Lung (tissue), 12 donors: Measurements from ENCODE around the gene TACC3. TPM values are rescaled to one million over a fixed set of nuclear protein-coding genes. Genes with fewer than 3 reads are reported as not detected.

Source experiments
- ATAC-seq: fragments of 200-7000 bp; cut with Tn5 transposase; one replicate; pipeline ENCODE4 v1.9.1; 2020; ENCODE audit warnings: moderate number of reproducible peaks; ENCODE audit not compliant: insufficient read depth, low FRiP score
- DNase-seq, 3 donors: peaks; one replicate each; pipeline ENCODE4 v3.0.0-alpha.2; 2013 to 2017
- H3K27ac ChIP-seq, 2 donors: one replicate each; pipeline ENCODE4 v1.5.1; 2013; ENCODE audit warnings: mild to moderate bottlenecking in 2 of 2, moderate library complexity in 2 of 2, control low read depth in 1 of 2, inconsistent platforms in 1 of 2, low read depth in 1 of 2, low read length in 1 of 2
- H3K27me3 ChIP-seq, 3 donors: one replicate each; pipeline ENCODE4 v1.5.1; 2013; ENCODE audit warnings: low read length in 2 of 3; ENCODE audit not compliant: control insufficient read depth in 3 of 3, insufficient read depth in 3 of 3
- H3K36me3 ChIP-seq, 4 donors: one replicate each; pipeline ENCODE4 v1.5.1; 2013; ENCODE audit warnings: low read length in 4 of 4, mild to moderate bottlenecking in 1 of 4, moderate library complexity in 1 of 4; ENCODE audit not compliant: control insufficient read depth in 4 of 4, insufficient read depth in 4 of 4
- H3K4me1 ChIP-seq, 5 donors: one replicate each; pipeline ENCODE4 v1.5.1; 2013; ENCODE audit warnings: low read length in 5 of 5, mild to moderate bottlenecking in 2 of 5, moderate library complexity in 1 of 5; ENCODE audit not compliant: control insufficient read depth in 5 of 5, insufficient read depth in 5 of 5
- H3K4me3 ChIP-seq: one replicate; pipeline ENCODE4 v1.5.1; 2013; ENCODE audit warnings: mild to moderate bottlenecking, control low read depth, moderate library complexity
- H3K9ac ChIP-seq, 2 donors: one replicate each; pipeline ENCODE4 v1.5.1; 2013; ENCODE audit warnings: low read length in 2 of 2, control low read depth in 1 of 2; ENCODE audit not compliant: insufficient read depth in 1 of 2
- H3K9me3 ChIP-seq, 4 donors: one replicate each; pipeline ENCODE4 v1.5.1; 2013; ENCODE audit warnings: low read length in 3 of 4, mild to moderate bottlenecking in 1 of 4, moderate library complexity in 1 of 4; ENCODE audit not compliant: control insufficient read depth in 4 of 4, insufficient read depth in 3 of 4
- CTCF ChIP-seq: IDR thresholded peaks from 2 replicates; pipeline ENCODE4 v1.5.1; 2012; ENCODE audit warnings: mild to moderate bottlenecking; ENCODE audit errors: control extremely low read depth, extremely low read depth
- WGBS, 2 donors: extraction: QIAGEN DNeasy Blood & Tissue Kit; methylation state at CpG; one replicate each; pipeline ENCODE4 v1.1.7; 2013; 5-methylcytosine and 5-hydroxymethylcytosine counted together
- polyA plus RNA-seq, 2 donors: library from polyadenylated mRNA; stranded (reverse); fragments of 200-250 nt; gene quantifications; one replicate each; pipeline ENCODE4 v1.2.1, GENCODE V29; 2013
- total RNA-seq, 2 donors: library from RNA; depleted of rRNA in 1 of 2; stranded (reverse); fragments of >200 nt in 1 of 2; gene quantifications; one replicate each; pipeline ENCODE4 v1.2.1, GENCODE V29; 2014 to 2021
- donor health status: control.
- donor health status: control.
- donor health status: Bipolar disorder and iron deficiency.
- donor health status: healthy.
- donor health status: DM: yes; HTN: yes; CAD: no.

Gene TACC3
- total and polyA plus RNA-seq, 4 donors, result 13.8 to 22.1 (median 18.5) TPM

DNA sequence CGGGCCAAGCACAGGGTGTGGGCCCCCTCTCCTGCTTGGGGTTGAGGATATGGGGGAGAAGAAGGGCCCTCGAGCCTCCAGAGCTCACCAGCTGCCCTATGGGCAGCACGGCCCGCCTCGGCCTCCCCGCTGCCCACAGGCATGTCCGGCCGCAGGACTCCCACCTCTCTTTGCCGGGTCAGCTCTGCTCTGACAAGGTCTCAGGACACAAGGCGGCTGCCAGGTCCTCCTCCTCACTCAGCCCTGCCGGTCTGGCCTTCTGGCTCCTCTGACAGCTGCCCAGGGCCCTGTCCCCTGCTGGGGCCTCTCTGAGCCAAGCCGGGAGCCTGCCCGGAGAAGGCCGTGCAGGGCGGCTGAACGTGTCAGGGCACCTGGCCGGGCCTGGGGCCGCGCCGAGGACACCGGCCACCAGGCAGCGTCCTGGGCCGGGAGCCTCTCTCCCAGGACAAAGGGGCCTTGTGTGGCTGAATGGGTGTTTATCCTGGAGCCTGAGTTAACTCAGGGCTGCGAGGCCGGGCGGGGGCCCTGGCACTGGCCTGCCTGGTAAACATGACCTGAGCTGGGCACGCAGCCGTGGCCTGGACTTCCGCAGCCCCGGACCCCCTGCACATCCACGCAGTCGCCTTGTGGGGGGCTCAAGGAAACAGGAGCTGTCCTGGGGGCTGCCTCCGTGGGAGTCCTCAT lies 25.7 kb downstream of the TACC3 start:
- no peak overlapping the region for H3K27ac ChIP-seq
- DNase-seq (no peak), ATAC-seq (no peak)
- WGBS, 2 donors, result 82 to 86% methylated on average over 31 to 33 of the region's 33 CpGs
- H3K9me3 ChIP-seq, result no peaks in the 10 kb centered on the region
- no peak overlapping the region for H3K4me3 ChIP-seq
- H3K4me1 ChIP-seq, result peaks cover 0 to 14% (median 0%) of the 10 kb centered on the region in 5 donors
- no peak overlapping the region for H3K9ac ChIP-seq
- H3K36me3 ChIP-seq, result peaks cover 0 to 11% (median 0%) of the 10 kb centered on the region in 4 donors
- H3K27me3 ChIP-seq, result no peaks in the 10 kb centered on the region
- no peak for TF ChIP-seq CTCF

GRCh38 chr4:1747603-1747967 lies 26.3 kb downstream of the TACC3 start:
- no peak for DNase-seq
- WGBS, 2 donors, result 85 to 87% methylated on average over 16 of the region's 16 CpGs
- no peak overlapping the region for H3K27ac ChIP-seq

DNA sequence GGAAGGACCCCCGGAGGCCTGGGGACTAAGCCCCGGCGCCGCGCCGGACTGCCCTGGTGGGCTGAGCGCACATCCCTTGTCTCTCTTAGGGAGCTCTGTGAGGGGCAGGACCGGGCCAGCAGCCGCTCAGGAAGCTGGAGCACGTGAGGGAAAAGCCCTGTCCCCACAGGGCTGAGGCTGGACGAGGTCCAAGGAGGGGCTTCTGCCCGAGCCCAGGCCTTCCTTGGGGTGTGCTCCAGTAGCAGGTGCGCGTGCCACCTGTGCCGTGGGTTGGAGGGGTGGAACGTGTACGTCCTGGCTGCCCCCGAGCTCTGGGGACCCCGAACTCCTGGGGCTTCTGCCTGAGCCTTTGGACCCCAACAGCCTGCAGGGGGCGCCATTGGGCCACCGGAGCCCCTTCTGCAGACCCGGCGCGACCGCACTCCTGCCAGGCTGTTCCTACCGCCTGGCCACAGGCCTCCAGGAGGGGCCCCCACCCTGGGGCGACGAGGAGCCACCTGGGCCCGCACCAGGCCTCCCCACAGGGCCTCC lies 27.2 kb downstream of the TACC3 start:
- Histone ChIP-seq H3K4me3 (no peak overlapping the region), H3K9ac (no peak overlapping the region), H3K36me3 (peaks cover 0 to 9% (median 0%) of the 10 kb centered on the region in 4 donors), H3K9me3 (no peaks in the 10 kb centered on the region), H3K27ac (no peak overlapping the region), H3K4me1 (peaks cover 0 to 23% (median 11%) of the 10 kb centered on the region in 5 donors), H3K27me3 (no peaks in the 10 kb centered on the region)
- WGBS, 2 donors, result 2 to 3% methylated on average over 25 to 29 of the region's 29 CpGs
- peak; percentile 61 for TF ChIP-seq CTCF
- ATAC-seq (peak; percentile 42), DNase-seq (peak; percentile 73 to 87 (median 78))

More at GRCh38 chr4:1747603-1747967, 26.3 kb downstream of the TACC3 start:
- Histone ChIP-seq H3K36me3 (peaks cover 0 to 9% (median 0%) of the 10 kb centered on the region in 4 donors), H3K9me3 (no peaks in the 10 kb centered on the region), H3K9ac (no peak overlapping the region), H3K4me1 (peaks cover 0 to 19% (median 2%) of the 10 kb centered on the region in 5 donors), H3K27me3 (no peaks in the 10 kb centered on the region), H3K4me3 (no peak overlapping the region)
- no peak for TF ChIP-seq CTCF
- ATAC-seq, result no peak
